DMS53 treated with DMSO at 0.1 percent for 48 hours (cell line): ENCODE results near the gene CCDC54.

ENCODE experiments used
- DNase-seq: peaks from one replicate; lab custom pipeline; 2025; ENCODE audit not compliant: unreplicated experiment; lab: John Stamatoyannopoulos, UW

Gene CCDC54

DNA sequence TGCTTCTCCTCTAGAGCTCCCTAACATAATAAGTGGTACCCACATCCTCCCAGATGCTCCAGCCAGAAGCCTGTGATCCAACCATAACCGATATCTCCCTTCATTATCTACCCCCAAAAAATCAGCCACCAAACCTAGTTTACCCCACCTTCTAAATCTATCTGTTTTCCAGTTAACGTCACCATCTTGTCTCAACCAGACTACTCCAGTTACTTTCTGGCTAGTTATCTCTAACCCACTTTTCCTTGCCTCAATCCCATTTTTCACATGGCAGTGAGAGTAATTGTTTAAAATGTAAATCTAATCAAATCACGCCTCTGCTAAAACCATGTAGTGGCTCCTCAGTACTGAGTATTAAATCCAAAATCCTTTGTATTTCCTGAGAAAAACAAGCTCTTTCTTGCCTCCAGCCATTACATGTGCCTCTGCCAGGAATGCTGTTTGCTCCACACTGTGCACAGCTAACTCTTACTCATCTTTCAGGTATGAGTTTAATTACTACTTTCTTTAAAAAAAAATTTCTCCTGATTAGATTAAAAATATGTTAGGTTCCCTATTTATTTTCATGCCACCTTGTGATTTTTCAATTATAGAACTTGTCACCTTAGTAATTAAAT lies 15.4 kb downstream of the CCDC54 start:
- DNase-seq = no peak

DNA sequence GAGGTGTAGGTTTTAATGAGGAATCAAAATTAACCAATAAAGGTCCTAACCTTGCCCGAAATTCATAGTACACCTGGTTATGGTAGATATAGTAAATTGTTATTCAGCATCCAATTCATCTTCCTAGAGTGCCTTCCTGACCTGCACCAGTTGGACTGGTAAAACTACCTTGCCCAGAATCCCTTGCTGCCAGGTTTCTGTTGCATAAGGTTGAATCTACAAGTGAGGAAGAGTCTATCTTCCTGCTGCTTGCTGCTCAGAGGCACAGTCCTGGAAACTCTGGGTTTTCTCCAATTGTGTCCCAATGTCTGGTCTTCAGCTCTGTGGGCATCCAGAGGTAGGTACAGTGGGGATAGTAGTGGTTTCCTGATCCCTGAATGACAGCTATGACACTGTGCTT lies 17.3 kb downstream of the CCDC54 start:
- no peak for DNase-seq

DNA sequence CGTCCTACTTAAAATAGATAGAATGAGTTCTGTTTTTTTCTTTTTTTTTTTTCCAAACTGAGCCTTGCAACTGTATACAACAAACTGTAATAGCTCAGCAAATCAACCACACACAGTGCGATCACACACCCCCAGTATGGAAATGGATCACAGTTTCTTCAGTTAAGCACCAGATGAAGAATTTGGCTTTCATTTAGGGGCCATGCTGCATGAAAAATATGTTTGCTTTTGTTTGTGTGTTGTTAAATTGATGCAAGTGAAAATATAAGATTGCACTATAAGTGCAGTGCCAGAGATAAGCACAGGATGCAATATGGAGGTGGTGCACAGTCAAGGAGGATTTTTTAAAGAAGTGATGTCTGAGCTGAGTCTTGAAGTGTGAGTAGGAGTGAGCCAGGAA lies 17.8 kb downstream of the CCDC54 start:
- no peak for DNase-seq

GRCh38 chr3:107401301-107401700 lies 24.1 kb downstream of the CCDC54 start:
- DNase-seq = no peak

DNA sequence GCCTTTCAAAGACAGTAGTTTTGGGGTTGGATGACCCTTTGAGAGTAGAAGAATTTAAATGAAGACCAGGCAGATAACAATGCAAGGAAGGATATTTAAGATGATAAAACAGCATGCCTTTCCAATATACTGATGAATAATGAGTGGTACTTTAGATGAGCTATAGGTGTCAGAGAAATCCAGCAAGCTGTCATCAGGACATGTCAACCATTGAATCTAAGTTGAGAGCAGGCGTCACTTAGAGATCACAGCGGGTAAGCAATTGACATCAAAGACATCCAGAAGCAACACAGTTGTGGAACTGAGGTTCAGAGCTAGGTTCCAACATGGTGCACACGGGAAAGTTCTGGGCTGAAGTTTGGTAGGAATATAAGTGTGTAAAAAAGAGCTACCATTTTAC lies 25.0 kb downstream of the CCDC54 start:
- DNase-seq = no peak

- no peak for DNase-seq
Observed at GRCh38 chr3:107404727-107405469, 27.7 kb downstream of the CCDC54 start.

DNA sequence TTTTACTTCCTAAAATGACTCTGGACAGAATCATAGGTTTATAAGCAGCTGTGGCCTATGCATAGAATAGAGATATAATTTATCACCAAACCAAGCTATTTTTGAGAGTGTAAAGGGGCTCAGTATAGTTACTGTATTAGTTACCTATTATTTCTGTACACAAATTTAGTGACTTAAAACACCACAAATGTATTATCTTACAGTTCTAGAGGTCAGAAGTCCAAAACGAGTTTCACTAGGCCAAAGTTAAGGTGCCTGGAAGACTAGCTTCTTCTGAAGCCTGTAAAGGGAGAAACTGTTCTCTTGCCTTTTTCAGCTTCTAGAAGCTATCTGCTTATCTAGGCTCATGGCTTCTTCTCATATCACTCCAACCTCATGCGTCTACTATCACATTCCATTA lies 30.1 kb downstream of the CCDC54 start:
- no peak for DNase-seq

- DNase-seq = no peak
Observed at GRCh38 chr3:107408513-107408912, 31.3 kb downstream of the CCDC54 start.

- no peak for DNase-seq
Observed at GRCh38 chr3:107409365-107409764, 32.1 kb downstream of the CCDC54 start.

- DNase-seq = no peak
Observed at GRCh38 chr3:107410606-107411005, 33.4 kb downstream of the CCDC54 start.

DNA sequence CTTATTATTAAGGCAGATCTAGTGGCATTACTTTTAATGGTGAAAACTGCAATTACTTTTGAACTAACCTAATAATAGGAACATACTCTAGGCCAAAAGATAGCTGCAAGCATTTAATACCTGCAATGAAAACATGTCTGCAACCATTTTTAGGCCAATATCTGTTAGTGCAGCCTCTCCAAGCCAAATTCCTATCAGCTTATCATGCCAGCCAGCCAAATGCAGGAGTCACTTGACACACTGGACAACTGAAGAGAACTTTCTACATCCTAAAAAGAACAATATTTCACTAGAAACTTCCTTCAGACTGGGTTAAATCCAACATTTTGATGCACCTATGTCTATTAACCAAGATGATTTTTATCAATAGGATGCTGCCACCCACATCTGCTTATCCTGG lies 33.8 kb downstream of the CCDC54 start:
- DNase-seq = no peak

GRCh38 chr3:107411779-107412178 lies 34.5 kb downstream of the CCDC54 start:
- no peak for DNase-seq

GRCh38 chr3:107412376-107412775 lies 35.1 kb downstream of the CCDC54 start:
- DNase-seq = no peak

DNA sequence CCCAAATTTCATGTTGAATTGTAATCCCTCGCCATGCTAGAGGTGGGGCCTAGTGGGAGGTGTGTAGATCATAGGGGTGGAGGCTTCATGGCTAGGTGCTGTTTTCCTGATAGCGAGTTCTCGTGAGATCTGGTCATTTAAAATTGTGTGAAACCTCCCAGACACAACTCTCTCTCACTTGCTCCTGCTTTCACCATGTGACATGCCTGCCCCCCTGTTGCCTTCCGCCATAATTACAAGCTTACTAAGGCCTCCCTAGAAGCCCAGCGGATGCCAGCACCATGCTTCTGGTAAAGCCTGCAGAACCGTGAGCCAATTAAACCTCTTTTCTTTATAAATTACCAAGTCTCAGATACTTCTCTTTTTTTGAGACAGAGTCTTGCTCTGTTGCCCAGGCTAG lies 36.0 kb downstream of the CCDC54 start:
- no peak for DNase-seq

DNA sequence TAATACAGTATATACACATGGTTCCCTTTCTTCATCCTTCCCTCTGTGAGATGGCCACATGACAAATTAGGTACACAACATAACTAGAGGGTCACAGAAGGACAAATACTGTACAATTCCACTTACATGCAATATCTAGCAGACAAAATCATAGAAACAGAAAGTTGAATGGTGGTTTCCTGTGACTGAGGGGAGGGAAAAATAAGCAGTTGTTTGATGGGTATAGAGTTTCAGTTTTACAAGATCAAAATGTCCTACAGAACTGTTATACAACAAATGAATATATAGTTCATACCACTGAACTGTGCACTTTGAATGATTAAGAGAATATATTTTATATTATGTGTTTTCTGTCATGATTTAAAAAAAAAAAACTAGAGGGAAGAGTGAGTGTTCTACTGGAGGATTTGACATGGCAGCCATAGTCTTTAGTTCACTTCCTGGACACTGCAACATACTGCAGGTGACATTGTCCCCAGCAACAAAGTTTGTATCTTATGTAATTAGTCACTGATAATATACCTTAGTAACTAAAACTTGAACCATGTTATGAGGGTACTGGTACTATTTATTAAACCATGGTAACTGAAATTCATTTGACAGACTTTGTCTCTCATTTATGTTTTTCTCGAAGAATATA lies 37.2 kb downstream of the CCDC54 start:
- no peak for DNase-seq

GRCh38 chr3:107416138-107416537 lies 38.9 kb downstream of the CCDC54 start:
- no peak for DNase-seq

GRCh38 chr3:107416886-107417285 lies 39.6 kb downstream of the CCDC54 start:
- no peak for DNase-seq

- DNase-seq = peak; percentile 38
Observed at GRCh38 chr3:107421170-107421792, 44.0 kb downstream of the CCDC54 start.

DNA sequence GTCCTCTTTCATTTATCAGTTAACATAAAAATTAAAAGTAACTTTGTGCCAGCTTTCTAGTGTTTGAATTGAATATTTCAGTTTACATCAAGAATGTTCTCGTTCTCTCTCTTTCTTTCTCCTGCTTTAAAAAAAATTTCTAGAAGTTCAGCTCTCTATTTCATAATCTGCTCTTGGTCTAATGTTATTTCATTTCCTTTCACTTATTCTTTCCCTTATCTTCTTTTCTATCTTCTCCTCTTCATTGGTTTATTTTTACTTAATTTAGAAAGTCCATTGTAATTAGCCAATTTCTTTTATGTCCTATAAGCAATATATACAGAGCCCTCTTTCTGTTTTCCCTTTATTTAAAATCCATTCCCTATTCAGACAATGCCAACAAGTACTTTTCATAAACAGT lies 44.6 kb downstream of the CCDC54 start:
- no peak for DNase-seq

DNA sequence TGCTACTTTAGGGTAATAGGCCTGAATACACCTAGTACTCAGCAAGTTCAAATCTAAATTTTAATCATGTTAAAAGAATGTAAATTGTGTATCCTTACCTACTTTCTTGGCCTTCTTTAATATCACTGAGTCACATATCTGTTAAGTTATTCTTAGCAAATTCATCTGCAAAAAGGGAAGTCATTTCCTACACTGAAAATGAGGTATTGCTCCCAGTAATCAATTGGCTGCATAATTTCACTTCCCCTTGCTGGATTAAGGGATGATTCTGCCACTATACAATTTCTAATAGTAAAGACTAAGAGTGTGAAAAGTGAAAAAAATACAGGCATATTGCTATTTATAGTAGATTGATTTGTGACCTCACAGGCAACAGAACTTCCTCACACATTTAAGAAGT lies 47.8 kb downstream of the CCDC54 start:
- DNase-seq = no peak

DNA sequence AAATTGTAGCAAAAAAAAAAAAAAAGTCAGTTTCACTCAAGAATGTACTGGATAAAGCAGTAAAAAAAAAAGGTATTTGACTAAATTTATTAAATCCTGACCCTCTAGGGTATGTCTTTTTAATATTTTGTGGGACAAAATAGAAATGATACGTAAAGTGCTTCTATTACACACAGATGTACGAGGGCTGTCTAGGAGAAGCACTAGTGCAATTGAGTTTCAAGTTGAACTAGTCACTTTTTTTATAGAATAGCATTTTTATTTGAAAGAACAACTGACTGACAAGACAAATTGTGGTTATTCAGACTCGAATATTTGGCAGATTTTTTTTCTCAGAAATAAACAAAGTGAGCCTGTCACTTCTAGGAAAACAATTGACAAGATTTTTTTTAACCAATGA lies 49.0 kb downstream of the CCDC54 start:
- no peak for DNase-seq
